Dedifferentiated amniotic fluid mesenchymal stem cell (primary cell): ENCODE results near the gene NOX5.
"Not testable (repeated sequence)": the region's sequence is repeated elsewhere in the genome, so short reads cannot be mapped to it uniquely, and the experiment has no call there.

Experiments
- DNase-seq: peaks from one replicate; pipeline ENCODE4 v3.0.0-alpha.2; 2016; ENCODE audit errors: extremely low spot score

NOX5 gene

GRCh38 chr15:69014454-69014853 is at the start of gene NOX5:
TSS of gene NOX5 (plus strand) at chr15:69014695. CDS start at chr15:69014736, 41 bp downstream.
- no peak for DNase-seq

GRCh38 chr15:68966996-68967395 is 47.5 kb upstream of the NOX5 start:
- no peak for DNase-seq

- DNase-seq, result no peak
Observed at GRCh38 chr15:68967948-68968347, 46.5 kb upstream of the NOX5 start.

- DNase-seq, result no peak
Observed at GRCh38 chr15:68969298-68969697, 45.2 kb upstream of the NOX5 start.

GRCh38 chr15:68972201-68973065 is 42.1 kb upstream of the NOX5 start:
- DNase-seq, result no peak

- not testable (repeated sequence) for DNase-seq
Observed at GRCh38 chr15:68975651-68976160, 38.8 kb upstream of the NOX5 start.

GRCh38 chr15:68977426-68977825 is 37.1 kb upstream of the NOX5 start:
- DNase-seq, result not testable (repeated sequence)

GRCh38 chr15:68979006-68979405 is 35.5 kb upstream of the NOX5 start:
- DNase-seq, result no peak

- no peak for DNase-seq
Observed at GRCh38 chr15:68979816-68980215, 34.7 kb upstream of the NOX5 start.

GRCh38 chr15:68980786-68981185 is 33.7 kb upstream of the NOX5 start:
- no peak for DNase-seq

- DNase-seq, result no peak
Observed at GRCh38 chr15:68981941-68982340, 32.6 kb upstream of the NOX5 start.

GRCh38 chr15:68982976-68983563 is 31.4 kb upstream of the NOX5 start:
- no peak for DNase-seq

- no peak for DNase-seq
Observed at GRCh38 chr15:68983961-68984481, 30.5 kb upstream of the NOX5 start.

GRCh38 chr15:68984586-68984985 is 29.9 kb upstream of the NOX5 start:
- no peak for DNase-seq

GRCh38 chr15:68985361-68985891 is 29.1 kb upstream of the NOX5 start:
- DNase-seq, result no peak

- no peak for DNase-seq
Observed at GRCh38 chr15:68986322-68986721, 28.2 kb upstream of the NOX5 start.

- no peak for DNase-seq
Observed at GRCh38 chr15:68987120-68987519, 27.4 kb upstream of the NOX5 start.

- no peak for DNase-seq
Observed at GRCh38 chr15:68987676-68988075, 26.8 kb upstream of the NOX5 start.

GRCh38 chr15:68989541-68990230 is 24.8 kb upstream of the NOX5 start:
- no peak for DNase-seq

GRCh38 chr15:68990231-68990991 is 24.1 kb upstream of the NOX5 start:
- DNase-seq, result no peak

- no peak for DNase-seq
Observed at GRCh38 chr15:68990992-68991500, 23.4 kb upstream of the NOX5 start.
